HG03342 (cell line): ENCODE measurements around the gene AGAP6.
A peak's percentile ranks its signal among the peaks of the same experiment; 100 is the strongest.
"Not testable (repeated sequence)": the region's sequence is repeated elsewhere in the genome, so short reads cannot be mapped to it uniquely, and the experiment has no call there.

Source experiments
- ATAC-seq: cut with Tn5 transposase; IDR thresholded peaks from one replicate; pipeline ENCODE4 v1.9.1; 2021; ENCODE audit warnings: mild to moderate bottlenecking, moderate library complexity; ENCODE audit not compliant: unreplicated experiment

AGAP6 gene

GRCh38 chr10:49988376-49988775, at the start of gene AGAP6:
Gene AGAP6 (plus strand): TSS chr10:49988406. CDS start chr10:49988716, 310 bp downstream.
- ATAC-seq, result not testable (repeated sequence)

DNA sequence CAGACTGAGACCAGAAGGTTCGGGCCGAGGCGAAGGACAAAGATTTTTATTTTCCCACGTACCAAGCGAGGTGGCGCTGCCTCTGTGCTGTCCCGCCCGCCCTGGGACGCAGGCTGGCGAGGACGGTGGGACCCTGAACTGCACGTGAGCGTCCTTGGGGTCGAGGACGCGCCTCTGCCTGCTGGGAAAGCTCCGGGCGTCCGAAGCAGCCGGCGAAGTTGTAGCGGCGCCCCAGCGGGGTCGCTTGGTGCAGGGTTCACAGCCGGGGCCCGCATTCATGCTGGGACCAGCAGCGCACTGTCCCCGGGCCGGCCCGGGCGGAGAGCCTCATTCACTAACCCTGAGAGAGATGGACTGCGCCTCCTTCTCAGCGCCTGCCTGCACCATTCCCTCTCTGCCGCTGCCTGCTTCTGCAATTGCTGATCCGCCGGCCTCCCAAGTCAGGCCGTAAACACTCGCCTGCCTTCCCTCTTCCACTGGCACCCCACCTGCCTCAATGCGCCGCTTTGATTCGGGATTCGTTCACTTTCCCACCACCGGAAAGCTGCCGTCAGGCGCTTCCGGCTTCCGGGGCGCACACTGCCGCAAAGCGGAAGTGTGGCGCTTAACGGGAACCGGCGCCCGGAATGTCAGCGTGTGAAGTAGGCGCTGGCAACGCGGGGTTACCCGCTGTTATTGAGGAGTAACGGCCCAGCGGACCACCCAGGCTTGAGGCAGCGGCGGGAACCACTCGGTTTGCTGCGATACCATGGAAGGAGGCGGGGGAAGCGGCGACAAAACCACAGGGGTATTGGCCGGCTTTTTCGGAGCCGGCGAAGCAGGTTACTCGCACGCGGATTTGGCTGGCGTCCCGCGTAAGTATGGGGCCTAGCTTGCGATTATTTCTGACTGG, 46.5 kb upstream of the AGAP6 start, which contains the start of the genes PARG and TIMM23B:
TSS of gene PARG (minus strand) at position 581 of the 892 bp plus-strand sequence. CDS start at position 279, 302 bp downstream.
TSS of gene TIMM23B (plus strand) at position 607 of the 892 bp plus-strand sequence. CDS start at position 749, 142 bp downstream.
- peak; percentile 59 for ATAC-seq

GRCh38 chr10:49942339-49942705, 45.9 kb upstream of the AGAP6 start:
- ATAC-seq, result peak; percentile 26

- not testable (repeated sequence) for ATAC-seq
Measured at GRCh38 chr10:49943607-49944006, 44.6 kb upstream of the AGAP6 start.

DNA sequence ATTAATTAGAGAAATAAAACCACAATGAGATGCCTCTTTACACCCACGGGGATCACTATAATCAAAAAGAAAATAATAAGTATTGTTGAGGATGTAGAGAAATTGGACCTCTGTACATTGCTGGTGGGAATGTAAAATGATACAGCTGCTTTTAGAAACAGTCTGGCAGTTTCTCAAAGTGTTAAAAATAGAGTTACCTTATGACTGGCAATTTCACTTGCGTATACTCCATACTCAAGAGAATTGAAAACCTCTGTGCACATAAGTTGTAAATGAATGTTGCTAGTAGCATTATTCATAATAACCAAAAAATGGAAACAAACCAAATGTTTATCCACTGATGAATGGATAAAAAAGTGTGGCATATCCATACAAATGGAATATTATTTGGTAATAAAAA, 40.1 kb upstream of the AGAP6 start:
- peak; percentile 64 for ATAC-seq

DNA sequence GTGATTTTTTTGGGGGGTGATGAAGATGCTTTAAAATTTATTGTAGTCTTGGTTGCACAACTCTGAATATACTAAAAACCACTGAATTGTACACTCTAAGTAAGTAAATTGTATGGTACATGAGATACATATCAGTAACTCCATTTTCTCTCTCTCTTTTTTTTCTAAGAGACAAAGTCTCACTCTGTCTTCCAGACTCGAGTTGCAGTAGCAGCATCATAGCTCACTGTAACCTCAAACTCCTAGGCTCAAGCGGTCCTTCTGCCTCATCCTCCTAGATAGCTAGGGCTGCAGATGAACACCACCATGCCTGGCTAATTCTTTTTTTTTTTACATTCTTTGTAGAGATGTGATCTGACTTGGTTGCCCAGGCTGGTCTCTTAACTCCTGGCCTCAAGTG, 39.5 kb upstream of the AGAP6 start:
- not testable (repeated sequence) for ATAC-seq

GRCh38 chr10:49952006-49952405, 36.2 kb upstream of the AGAP6 start:
- ATAC-seq, result not testable (repeated sequence)

- not testable (repeated sequence) for ATAC-seq
Measured at GRCh38 chr10:49953122-49953521, 35.1 kb upstream of the AGAP6 start.

GRCh38 chr10:49970331-49970857, 17.8 kb upstream of the AGAP6 start:
- not testable (repeated sequence) for ATAC-seq

GRCh38 chr10:49971466-49971865, 16.7 kb upstream of the AGAP6 start:
- not testable (repeated sequence) for ATAC-seq

DNA sequence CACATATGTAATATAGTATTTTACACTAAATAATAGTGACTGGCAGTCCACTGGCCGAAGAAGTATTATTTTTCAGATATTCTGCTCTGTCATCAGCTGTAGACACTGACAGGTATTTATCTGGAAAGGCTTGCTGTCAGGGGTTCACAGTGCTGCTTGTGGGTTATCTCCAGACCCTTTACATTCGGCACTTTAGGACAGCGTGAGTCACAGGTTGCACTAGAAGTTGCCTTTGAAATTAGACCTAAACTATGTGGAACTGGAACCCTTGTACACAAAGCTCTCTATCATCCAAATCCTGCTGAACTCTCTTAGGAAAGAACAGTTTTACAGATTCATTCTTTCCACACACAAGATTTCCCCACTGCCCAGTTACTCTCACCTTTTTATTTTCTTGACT, 16.1 kb upstream of the AGAP6 start:
- ATAC-seq, result not testable (repeated sequence)

- not testable (repeated sequence) for ATAC-seq
Measured at GRCh38 chr10:49977756-49978155, 10.4 kb upstream of the AGAP6 start.

GRCh38 chr10:49987207-49987606, 999 bp upstream of the AGAP6 start:
- ATAC-seq, result not testable (repeated sequence)

DNA sequence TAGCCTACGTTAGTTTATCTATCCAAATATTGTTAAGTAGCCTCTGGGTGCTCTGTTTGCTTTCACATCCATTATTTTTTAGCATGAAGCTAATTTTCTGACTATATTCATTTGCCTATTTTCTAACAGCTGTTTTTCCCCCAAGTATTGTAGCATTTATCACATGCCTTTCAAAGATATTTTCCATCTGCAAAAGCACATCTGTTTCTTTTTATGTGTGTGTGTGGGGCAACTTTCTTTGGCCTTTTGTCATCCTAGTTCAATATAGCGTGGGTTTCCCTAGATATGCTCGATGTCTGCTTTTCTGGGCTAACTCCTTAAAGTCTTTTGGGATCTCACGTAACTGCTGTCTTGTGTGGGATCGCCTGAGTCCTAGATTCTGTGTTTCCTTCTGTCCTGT, 7.1 kb downstream of the AGAP6 start:
- not testable (repeated sequence) for ATAC-seq

GRCh38 chr10:50014024-50014423, 25.8 kb downstream of the AGAP6 start:
- ATAC-seq, result not testable (repeated sequence)

DNA sequence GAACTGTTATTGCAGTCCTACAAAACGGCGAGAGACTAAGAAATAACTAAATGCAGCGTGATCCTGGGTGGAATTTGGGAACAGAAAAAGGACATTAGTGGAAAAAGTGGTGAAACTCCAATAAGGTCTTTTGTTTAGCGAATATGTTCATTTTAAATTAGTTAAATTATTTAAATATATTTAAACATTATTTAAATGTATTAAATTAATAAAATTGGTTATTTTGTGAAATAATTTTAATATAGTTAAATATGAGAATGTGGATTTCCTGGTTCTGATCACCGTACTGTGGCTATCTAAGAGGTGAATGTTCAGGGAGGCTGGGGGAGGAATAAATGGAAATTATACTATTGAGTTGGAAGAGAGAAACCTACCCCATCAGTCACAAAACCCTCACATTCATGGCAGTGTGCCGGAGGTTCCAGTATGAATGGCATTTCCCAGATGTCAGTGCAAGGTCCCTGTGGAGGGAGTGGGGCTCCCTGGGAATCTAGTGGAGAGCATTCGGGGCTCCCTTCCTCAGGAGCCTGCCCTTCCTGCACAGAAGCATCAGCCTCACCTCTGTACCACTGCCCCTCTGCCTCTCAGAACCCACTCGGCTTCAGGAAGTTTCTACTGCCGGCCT, 27.5 kb downstream of the AGAP6 start:
- ATAC-seq, result not testable (repeated sequence)

DNA sequence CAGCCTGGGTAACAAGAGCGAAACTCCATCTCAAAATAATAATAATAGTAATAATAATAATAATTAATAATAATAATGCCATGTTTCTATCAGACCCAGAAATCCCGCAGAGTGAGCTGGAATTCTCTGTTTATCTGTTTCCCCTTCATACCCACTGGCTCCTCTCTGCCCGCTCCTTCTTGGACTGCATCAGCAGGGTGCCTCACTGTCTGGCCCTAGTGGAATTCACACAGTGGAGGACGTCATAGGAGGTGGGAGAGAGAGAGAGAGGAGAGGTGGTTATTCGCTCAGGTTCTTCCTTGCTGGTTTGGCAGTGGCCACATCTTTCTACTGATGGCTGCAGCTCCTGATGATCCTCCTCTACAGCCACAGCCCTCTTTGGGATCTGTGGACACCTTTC, 28.7 kb downstream of the AGAP6 start:
- ATAC-seq, result not testable (repeated sequence)

DNA sequence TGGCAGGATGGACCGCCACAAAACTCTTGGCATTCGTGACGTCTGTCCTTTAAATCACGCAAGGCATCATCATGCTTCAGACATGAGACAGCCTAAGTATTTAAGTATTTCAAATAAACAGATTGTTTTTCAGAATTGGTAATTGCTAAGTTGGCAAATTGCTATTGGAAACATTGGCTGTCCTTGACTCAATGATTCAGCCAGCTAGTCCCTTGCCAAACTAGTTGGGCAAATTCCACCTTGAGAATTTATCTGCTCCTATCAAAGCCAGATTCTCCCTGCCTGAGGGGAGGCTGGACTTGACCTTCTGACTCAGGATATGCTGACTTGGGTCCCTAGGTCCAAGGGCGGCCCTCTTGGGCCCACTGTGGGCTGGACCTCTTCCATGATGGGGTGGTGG, 29.4 kb downstream of the AGAP6 start:
- not testable (repeated sequence) for ATAC-seq

GRCh38 chr10:50019279-50019678, 31.1 kb downstream of the AGAP6 start:
- ATAC-seq, result not testable (repeated sequence)

DNA sequence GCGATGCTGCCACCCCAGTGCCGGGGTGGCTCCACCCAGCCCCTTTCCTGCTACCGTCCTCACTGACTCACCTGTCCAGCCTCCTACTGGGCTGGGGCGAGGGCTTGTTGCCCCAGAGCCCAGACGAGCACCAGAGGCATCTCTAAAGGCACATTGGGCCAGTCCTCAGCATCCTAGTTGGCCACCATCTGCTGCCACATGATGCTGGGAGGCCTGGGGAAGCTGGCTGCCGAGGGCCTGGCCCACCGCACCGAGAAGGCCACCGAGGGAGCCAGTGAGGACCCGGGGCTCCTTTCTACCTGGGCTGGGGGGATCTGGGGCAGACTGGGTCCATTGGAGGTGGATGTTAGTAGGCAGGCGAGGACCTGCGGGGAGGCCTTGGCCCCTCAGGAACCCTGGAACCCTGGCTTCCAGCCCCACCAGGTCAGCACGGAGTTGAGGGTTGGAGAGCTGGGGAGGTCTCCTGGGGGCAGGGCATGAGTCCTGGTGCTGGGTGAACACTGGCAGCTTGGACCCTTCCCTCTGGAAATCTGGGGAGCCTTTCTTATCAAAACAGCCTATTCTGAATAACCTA, 32.3 kb downstream of the AGAP6 start:
- ATAC-seq, result not testable (repeated sequence)

GRCh38 chr10:50021646-50022045, 33.4 kb downstream of the AGAP6 start:
- ATAC-seq, result no peak
